ENCODE results near the gene KRT7.
"Not testable (repeated sequence)": the region's sequence is repeated elsewhere in the genome, so short reads cannot be mapped to it uniquely, and the experiment has no call there.

The KRT7 gene

GRCh38 chr12:52277486-52278245 is 44.6 kb downstream of the KRT7 start:
- H3K4me1 Mint-ChIP-seq (ENCODE audit: low read depth) = peaks cover 6% of the 10 kb centered on the region
- H3K36me3 Mint-ChIP-seq (ENCODE audit: low read depth) = no peaks in the 10 kb centered on the region
- no peaks in the 10 kb centered on the region for H3K9me3 Mint-ChIP-seq
- H3K27me3 Mint-ChIP-seq = peaks cover 39% of the 10 kb centered on the region
- H3K4me3 Mint-ChIP-seq = no peak overlapping the region
- H3K27ac Mint-ChIP-seq = no peak overlapping the region

DNA sequence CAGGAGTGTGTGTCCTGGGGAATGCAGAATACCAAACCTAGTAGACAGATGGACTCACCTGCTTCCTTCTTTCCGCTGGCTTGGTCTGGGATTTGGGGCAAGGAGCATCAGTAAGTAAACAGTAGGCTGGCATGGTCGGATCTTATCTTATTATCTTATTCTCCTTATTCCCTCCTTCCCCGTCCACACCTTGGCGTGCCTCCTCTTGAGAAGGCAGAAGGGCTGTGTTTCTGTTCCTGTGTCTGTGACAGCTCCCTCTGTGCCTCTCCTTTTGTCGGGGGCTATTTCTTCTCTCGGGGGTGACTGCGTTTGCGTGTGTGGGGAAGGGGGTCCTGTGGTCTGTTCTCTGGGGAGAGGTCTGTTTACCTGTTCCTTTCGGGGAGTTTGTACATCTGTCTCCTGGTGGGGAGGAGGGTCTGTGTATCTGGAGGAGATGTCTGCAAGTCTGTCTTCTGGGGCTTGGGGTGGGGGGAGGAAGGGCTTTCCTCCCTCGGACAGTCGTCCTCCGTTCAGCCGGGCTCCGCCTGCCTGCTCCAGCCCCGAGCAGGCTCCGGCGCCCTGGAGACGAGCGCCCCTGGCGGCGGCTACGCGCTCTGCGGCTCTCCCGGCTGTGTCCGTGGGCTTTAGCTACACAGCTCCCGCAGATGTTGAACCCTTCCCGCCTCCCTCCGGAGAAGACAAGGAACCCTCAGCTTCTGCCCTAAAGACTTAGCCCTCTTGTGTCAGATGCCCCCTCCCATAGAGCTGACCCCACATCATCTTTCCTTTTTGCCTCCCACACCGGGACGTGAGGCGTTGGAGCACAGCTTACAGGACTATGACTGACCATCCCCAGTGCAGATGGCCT is 45.8 kb downstream of the KRT7 start:
- no peaks in the 10 kb centered on the region for H3K9me3 Mint-ChIP-seq
- H3K27me3 Mint-ChIP-seq = peaks cover 35% of the 10 kb centered on the region
- no peaks in the 10 kb centered on the region for H3K36me3 Mint-ChIP-seq (ENCODE audit: low read depth)
- peaks cover 6% of the 10 kb centered on the region for H3K4me1 Mint-ChIP-seq (ENCODE audit: low read depth)
- H3K4me3 Mint-ChIP-seq = peak overlapping the region; percentile 10
- no peak overlapping the region for H3K27ac Mint-ChIP-seq

DNA sequence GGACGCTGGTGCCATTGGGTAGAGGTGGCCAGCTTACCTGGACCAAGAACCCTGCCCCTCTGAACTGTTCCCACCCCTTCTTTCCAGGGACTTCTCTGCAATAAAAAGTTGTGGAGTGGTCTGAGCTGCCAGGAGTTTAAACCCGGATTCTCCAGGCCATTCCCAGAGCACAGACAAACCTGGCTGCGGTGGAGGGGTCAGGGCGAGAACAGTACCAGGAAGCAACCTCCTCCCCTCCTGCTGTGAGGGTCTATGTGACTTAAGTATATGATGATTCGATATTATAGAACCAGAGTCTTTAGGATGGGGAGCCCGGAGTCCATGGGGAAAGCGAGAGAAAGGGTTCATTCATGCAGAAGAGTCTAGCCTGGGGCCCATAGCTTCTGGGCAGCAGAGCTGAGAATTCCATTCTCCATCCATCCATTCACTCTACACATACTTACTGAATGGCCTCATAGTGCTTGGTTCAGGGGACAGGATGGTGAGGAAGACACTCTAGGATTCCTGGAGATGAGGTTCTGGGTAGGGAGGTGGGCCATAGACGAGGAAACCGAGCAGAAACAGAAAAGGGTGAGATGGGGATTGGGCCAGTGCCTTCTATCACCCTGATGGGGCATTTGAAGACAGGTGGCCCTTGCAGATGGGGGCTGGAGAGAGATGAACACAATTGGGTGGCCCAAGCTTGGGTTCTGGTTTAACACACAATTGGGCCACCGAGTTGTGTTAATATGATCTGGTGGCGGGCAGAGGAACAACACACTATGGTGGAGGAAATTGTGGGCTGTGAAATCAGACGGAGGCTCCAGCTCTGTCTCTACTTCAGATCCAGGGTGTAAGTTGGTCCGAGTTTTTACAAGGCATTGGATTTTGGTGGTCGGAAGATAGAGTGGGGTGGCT is 46.6 kb downstream of the KRT7 start:
- Mint-ChIP-seq H3K4me3 (no peak overlapping the region), H3K4me1 (ENCODE audit: low read depth) (peaks cover 6% of the 10 kb centered on the region), H3K36me3 (ENCODE audit: low read depth) (no peaks in the 10 kb centered on the region), H3K27ac (no peak overlapping the region), H3K9me3 (no peaks in the 10 kb centered on the region), H3K27me3 (peaks cover 30% of the 10 kb centered on the region)

- H3K4me1 Mint-ChIP-seq (ENCODE audit: low read depth) = peaks cover 6% of the 10 kb centered on the region
- no peak overlapping the region for H3K4me3 Mint-ChIP-seq
- H3K27me3 Mint-ChIP-seq = peaks cover 30% of the 10 kb centered on the region
- no peak overlapping the region for H3K27ac Mint-ChIP-seq
- no peaks in the 10 kb centered on the region for H3K36me3 Mint-ChIP-seq (ENCODE audit: low read depth)
- no peaks in the 10 kb centered on the region for H3K9me3 Mint-ChIP-seq
Observed at GRCh38 chr12:52280319-52280795, 47.3 kb downstream of the KRT7 start.

GRCh38 chr12:52280796-52281560 is 47.9 kb downstream of the KRT7 start:
- Mint-ChIP-seq H3K36me3 (ENCODE audit: low read depth) (no peaks in the 10 kb centered on the region), H3K27me3 (peaks cover 30% of the 10 kb centered on the region), H3K4me3 (no peak overlapping the region), H3K27ac (no peak overlapping the region), H3K9me3 (no peaks in the 10 kb centered on the region), H3K4me1 (ENCODE audit: low read depth) (peaks cover 6% of the 10 kb centered on the region)

GRCh38 chr12:52284562-52285171 is 51.6 kb downstream of the KRT7 start:
- peaks cover 7% of the 10 kb centered on the region for H3K4me1 Mint-ChIP-seq (ENCODE audit: low read depth)
- H3K9me3 Mint-ChIP-seq = no peaks in the 10 kb centered on the region
- H3K4me3 Mint-ChIP-seq = no peak overlapping the region
- peaks cover 3% of the 10 kb centered on the region for H3K27me3 Mint-ChIP-seq
- H3K27ac Mint-ChIP-seq = no peak overlapping the region
- H3K36me3 Mint-ChIP-seq (ENCODE audit: low read depth) = no peaks in the 10 kb centered on the region

- Mint-ChIP-seq H3K27ac (no peak overlapping the region), H3K4me3 (no peak overlapping the region), H3K36me3 (ENCODE audit: low read depth) (no peaks in the 10 kb centered on the region), H3K4me1 (ENCODE audit: low read depth) (peaks cover 7% of the 10 kb centered on the region), H3K27me3 (no peaks in the 10 kb centered on the region), H3K9me3 (no peaks in the 10 kb centered on the region)
Observed at GRCh38 chr12:52285172-52285745, 52.2 kb downstream of the KRT7 start.

GRCh38 chr12:52285851-52286530 is 52.9 kb downstream of the KRT7 start:
- no peak overlapping the region for H3K4me3 Mint-ChIP-seq
- no peaks in the 10 kb centered on the region for H3K27me3 Mint-ChIP-seq
- H3K27ac Mint-ChIP-seq = no peak overlapping the region
- H3K4me1 Mint-ChIP-seq (ENCODE audit: low read depth) = peaks cover 7% of the 10 kb centered on the region
- no peaks in the 10 kb centered on the region for H3K9me3 Mint-ChIP-seq
- no peaks in the 10 kb centered on the region for H3K36me3 Mint-ChIP-seq (ENCODE audit: low read depth)

GRCh38 chr12:52286857-52287785 is 54.1 kb downstream of the KRT7 start:
- H3K36me3 Mint-ChIP-seq (ENCODE audit: low read depth); H3K9me3 Mint-ChIP-seq; H3K27ac Mint-ChIP-seq; H3K27me3 Mint-ChIP-seq; H3K4me1 Mint-ChIP-seq (ENCODE audit: low read depth); H3K4me3 Mint-ChIP-seq: not testable (repeated sequence)

- not testable (repeated sequence) for H3K9me3 Mint-ChIP-seq; H3K4me1 Mint-ChIP-seq (ENCODE audit: low read depth); H3K27me3 Mint-ChIP-seq; H3K36me3 Mint-ChIP-seq (ENCODE audit: low read depth); H3K4me3 Mint-ChIP-seq
- H3K27ac Mint-ChIP-seq = peak overlapping the region; percentile 0
Observed at GRCh38 chr12:52287816-52288805, 55.1 kb downstream of the KRT7 start.

- not testable (repeated sequence) for H3K36me3 Mint-ChIP-seq (ENCODE audit: low read depth); H3K9me3 Mint-ChIP-seq; H3K27me3 Mint-ChIP-seq; H3K4me1 Mint-ChIP-seq (ENCODE audit: low read depth); H3K4me3 Mint-ChIP-seq; H3K27ac Mint-ChIP-seq
Observed at GRCh38 chr12:52290483-52291134, 57.6 kb downstream of the KRT7 start.
